Activated CD4-positive, CD25-positive, alpha-beta regulatory T cell (primary cell): ENCODE measurements around the gene MKS1.

Experiments
- DNase-seq, 4 experiments: peaks; one replicate each; lab custom pipeline; 2025; lab: John Stamatoyannopoulos, UW

The MKS1 gene

GRCh38 chr17:58244963-58245362, 25.9 kb upstream of the MKS1 start:
- no peak for DNase-seq

GRCh38 chr17:58242171-58242784, 23.2 kb upstream of the MKS1 start:
- no peak for DNase-seq

- DNase-seq = no peak
These were observed 20.9 kb upstream of the MKS1 start for GRCh38 chr17:58239987-58240386.

- no peak for DNase-seq
These were observed 19.1 kb upstream of the MKS1 start, which contains the start of gene LPO for GRCh38 chr17:58238147-58238634. TSS of gene LPO (plus strand) at chr17:58238584. CDS start at chr17:58242980, 4,396 bp downstream.

- DNase-seq = no peak
These were observed 17.3 kb upstream of the MKS1 start for GRCh38 chr17:58236394-58236793.

- DNase-seq = no peak
These were observed 16.8 kb upstream of the MKS1 start for GRCh38 chr17:58235821-58236220.

GRCh38 chr17:58234512-58234911, 15.5 kb upstream of the MKS1 start:
- no peak for DNase-seq

GRCh38 chr17:58233543-58233942, 14.5 kb upstream of the MKS1 start:
- DNase-seq = no peak

GRCh38 chr17:58232707-58233156, 13.7 kb upstream of the MKS1 start:
- no peak for DNase-seq

GRCh38 chr17:58231641-58232040, 12.6 kb upstream of the MKS1 start:
- DNase-seq = no peak

GRCh38 chr17:58229881-58230280, 10.8 kb upstream of the MKS1 start:
- no peak for DNase-seq

GRCh38 chr17:58229384-58229783, 10.3 kb upstream of the MKS1 start:
- DNase-seq = no peak

GRCh38 chr17:58228679-58229078, 9.6 kb upstream of the MKS1 start:
- no peak for DNase-seq

GRCh38 chr17:58227733-58228132, 8.7 kb upstream of the MKS1 start:
- DNase-seq = no peak

GRCh38 chr17:58224315-58224714, 5.3 kb upstream of the MKS1 start:
- no peak for DNase-seq

- DNase-seq = no peak
These were observed 731 bp upstream of the MKS1 start for GRCh38 chr17:58219789-58220183.

- DNase-seq = no peak
These were observed 1.3 kb downstream of the MKS1 start for GRCh38 chr17:58217766-58218165.

- DNase-seq = no peak
These were observed 3.4 kb downstream of the MKS1 start for GRCh38 chr17:58215685-58216084.

GRCh38 chr17:58210922-58211321, 8.1 kb downstream of the MKS1 start:
- DNase-seq = no peak

- DNase-seq = no peak
These were observed 10.7 kb downstream of the MKS1 start for GRCh38 chr17:58208344-58208743.

- no peak for DNase-seq
These were observed 11.6 kb downstream of the MKS1 start for GRCh38 chr17:58207451-58207850.

- no peak for DNase-seq
These were observed 13.1 kb downstream of the MKS1 start for GRCh38 chr17:58205936-58206335.

GRCh38 chr17:58204796-58205195, 14.3 kb downstream of the MKS1 start:
- DNase-seq = no peak

- no peak for DNase-seq
These were observed 16.2 kb downstream of the MKS1 start for GRCh38 chr17:58202859-58203258.
